NOMO-1 treated with DMSO at 0.1 percent for 48 hours (cell line): ENCODE data around the gene FOXO1.

Source experiments
- DNase-seq: peaks from one replicate; lab custom pipeline; 2025; ENCODE audit not compliant: unreplicated experiment; lab: John Stamatoyannopoulos, UW

FOXO1 gene

GRCh38 chr13:40640202-40640601 is 26.2 kb downstream of the FOXO1 start:
- DNase-seq = no peak

- DNase-seq = peak; percentile 48
Measured at GRCh38 chr13:40639221-40639681, 27.2 kb downstream of the FOXO1 start.

DNA sequence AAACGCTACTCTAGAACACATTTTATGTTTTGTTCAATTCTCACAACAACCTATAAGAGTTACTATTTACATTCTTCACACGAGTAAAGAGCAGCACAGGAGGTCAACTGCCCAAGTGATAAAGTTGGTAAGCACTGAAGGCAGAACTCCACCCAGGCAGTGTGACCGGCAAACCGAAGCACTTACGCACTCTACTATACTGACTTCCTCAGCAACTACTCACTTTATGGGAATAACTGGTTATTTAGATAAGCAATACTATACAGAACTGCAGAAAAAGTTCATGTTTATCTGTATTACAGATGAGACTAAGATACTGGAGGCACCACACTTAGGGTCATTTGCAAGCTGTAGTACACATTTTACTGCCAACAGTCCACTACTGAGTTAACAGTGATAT is 28.8 kb downstream of the FOXO1 start:
- no peak for DNase-seq

- no peak for DNase-seq
Measured at GRCh38 chr13:40635315-40635995, 31.0 kb downstream of the FOXO1 start.

- no peak for DNase-seq
Measured at GRCh38 chr13:40632915-40633314, 33.5 kb downstream of the FOXO1 start.

GRCh38 chr13:40631605-40632004 is 34.8 kb downstream of the FOXO1 start:
- DNase-seq = no peak

- DNase-seq = peak; percentile 66
Measured at GRCh38 chr13:40629678-40630384, 36.6 kb downstream of the FOXO1 start.

DNA sequence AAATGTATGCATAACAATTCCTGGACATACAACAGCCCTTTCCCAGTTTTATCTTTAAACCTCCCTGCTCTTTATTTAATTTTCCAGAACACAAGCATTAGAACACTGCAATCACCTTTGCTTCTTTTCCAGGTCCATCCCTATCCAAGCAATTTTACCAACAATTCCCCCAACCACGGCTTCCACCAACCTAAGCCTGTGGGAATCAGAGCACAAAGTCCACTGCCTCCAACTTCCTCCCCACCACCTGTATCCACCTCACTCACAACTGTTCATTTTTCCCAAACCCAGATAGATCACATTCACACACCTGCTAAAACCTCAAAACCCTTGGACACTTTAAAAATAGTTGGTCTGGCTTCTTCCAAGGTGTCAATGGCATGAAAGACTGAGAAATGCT is 39.5 kb downstream of the FOXO1 start:
- no peak for DNase-seq

DNA sequence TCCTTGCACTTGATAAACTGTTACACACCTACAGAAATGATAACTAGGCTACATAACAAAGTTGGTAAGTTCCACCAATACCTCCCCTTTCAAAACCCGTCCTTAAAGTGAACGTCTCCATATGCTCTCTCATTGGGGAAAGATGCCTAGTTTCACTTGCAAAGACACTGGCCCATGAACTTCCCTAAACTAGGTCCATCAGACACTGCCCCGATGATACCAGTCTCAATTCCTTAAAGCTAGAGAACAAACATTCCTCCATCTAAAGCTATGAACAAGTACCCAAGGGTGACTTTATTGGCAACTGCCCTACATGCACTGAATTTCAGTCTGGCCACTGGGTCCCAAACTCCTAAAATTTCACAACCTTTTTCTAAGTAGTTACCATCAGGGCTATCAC is 39.9 kb downstream of the FOXO1 start:
- DNase-seq = peak; percentile 62

DNA sequence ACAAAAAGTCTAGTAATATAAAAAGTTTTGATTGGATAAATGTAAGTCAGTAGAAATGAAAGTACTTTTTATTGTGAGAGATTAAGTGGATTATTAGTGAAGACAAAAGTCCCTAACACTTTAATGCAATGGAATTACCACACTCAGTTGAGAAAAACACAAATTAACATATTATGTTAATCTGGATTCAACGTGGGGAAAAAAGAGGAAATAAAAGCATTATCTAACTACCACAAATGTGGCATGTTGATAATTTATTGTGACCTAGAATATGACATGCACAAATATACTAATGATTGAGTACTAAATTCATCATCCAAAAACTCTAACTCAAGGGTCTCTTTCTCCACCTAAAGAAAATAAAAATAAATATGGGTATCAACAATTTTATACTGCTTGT is 41.5 kb downstream of the FOXO1 start:
- DNase-seq = peak; percentile 39

- no peak for DNase-seq
Measured at GRCh38 chr13:40624383-40624782, 42.1 kb downstream of the FOXO1 start.

DNA sequence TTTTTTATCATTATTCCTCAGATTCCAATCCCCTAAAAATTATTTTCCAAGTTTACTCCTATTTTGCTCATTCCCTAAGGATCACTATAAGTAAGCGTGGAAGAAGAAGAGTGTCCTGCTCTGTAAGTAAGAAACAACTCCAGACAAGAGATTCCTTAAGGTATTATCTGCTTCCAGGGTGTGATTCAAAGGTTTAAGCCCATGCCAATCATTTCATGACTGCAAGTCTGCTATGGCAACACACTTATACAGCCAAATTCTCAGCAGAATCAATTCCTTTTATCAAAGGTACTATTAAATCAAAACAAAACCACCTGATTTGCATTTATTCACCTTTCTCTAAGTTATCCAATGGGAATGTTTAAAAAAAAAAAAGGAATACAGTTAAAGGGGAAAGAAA is 43.7 kb downstream of the FOXO1 start:
- DNase-seq = no peak

DNA sequence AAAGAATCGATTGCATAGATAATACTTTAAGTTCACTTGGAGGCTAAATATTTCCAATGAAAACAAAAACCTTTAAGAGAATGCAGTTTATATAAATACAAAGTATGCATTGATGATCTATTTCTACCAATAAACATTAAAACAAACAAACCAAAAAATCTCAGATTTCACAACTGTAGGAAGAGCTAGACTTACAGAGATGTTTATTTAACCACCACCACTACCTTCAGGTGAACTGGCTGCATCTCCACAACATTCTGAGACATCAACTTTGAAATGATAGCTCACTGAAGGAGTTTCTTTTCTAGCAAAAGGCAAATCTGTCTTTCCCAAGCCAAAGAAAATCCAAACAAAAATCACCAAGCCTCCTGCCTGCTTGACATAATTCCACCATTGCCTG is 44.2 kb downstream of the FOXO1 start:
- DNase-seq = no peak

- no peak for DNase-seq
Measured at GRCh38 chr13:40619479-40619814, 47.0 kb downstream of the FOXO1 start.

- no peak for DNase-seq
Measured at GRCh38 chr13:40618581-40619478, 47.6 kb downstream of the FOXO1 start.

DNA sequence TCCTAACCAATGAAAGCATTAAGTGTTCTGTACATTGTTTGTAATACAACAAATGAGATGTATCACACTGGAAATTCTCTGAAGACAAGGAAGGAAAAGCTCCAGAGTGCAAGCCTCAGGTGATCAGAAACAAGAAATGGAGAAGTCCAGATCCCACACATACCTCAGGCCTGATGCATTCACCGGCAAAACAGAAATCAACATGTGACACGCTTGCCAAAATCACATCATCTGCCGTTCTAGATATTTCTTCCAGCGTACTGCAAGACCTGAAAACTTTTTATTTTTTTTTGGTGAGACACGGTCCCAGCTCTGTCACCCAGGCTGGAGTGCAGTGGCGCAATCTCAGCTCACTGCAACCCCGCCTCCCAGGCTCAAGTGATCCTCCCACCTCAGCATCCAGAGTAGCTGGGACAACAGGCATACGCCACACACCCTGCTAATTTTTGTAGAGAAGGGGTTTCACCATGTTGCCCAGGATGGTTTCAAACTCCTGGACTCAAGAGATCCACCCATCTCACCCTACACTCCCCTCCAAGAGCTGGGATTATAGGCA is 48.6 kb downstream of the FOXO1 start:
- no peak for DNase-seq

GRCh38 chr13:40615619-40616018 is 50.8 kb downstream of the FOXO1 start:
- DNase-seq = no peak

GRCh38 chr13:40613914-40614313 is 52.5 kb downstream of the FOXO1 start:
- DNase-seq = no peak

DNA sequence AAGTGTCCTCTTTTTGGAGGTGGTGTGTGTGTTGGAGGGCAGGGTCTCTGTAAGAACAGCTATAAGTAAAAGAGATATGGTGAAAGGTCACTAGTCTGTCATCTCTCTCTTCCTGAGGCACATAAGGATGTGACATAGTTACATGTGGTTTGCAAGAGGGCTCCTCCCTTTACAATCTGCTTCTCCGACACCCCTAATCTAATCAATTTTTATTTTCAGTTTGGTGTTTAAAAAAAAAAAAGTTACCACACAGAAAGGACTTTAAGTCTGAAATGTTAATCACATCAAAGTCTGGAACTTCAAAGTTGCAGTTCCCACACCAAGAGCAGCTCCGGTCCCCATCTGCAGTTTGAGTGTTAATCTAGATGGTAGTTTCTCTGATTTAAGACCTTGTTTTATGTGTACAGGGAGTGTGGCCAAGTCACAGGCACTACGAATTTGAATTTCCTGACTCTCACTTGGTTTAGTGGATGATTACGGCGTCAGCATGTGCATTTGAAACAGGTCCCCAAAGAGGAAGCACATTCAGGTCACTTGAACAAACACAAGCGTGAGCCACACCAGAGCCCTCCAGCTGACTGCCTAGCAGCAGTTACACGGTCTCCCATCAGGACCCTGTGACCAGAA is 53.1 kb downstream of the FOXO1 start:
- no peak for DNase-seq

GRCh38 chr13:40612041-40612440 is 54.4 kb downstream of the FOXO1 start:
- DNase-seq = no peak

DNA sequence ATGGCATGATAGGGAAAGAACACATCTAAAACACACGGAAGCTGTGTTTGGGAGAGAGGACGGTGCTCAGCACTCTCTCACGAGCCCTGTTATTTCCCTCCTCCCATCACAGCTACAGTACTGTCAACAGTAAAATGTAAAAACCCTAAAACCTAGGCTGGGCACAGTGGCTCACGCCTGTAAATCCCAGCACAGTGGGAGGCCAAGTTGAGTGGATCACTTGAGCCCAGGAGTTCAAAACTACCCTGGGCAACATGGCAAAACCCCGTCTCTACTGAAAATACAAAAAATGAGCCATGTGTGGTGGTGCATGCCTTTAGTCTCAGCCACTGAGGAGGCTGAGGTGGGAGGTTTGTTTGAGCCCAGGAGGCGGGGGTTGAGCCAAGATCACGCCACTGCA is 54.8 kb downstream of the FOXO1 start:
- no peak for DNase-seq
